Non-pigmented ciliary epithelial cell (primary cell): ENCODE data around the gene RELT.

Experiments used
- DNase-seq: peaks from one replicate; pipeline ENCODE4 v3.0.0-alpha.2; 2010; ENCODE audit warnings: low read depth

Gene RELT

GRCh38 chr11:73392108-73393010 is 16.2 kb downstream of the RELT start:
- no peak for DNase-seq

GRCh38 chr11:73393011-73393380 is 16.8 kb downstream of the RELT start:
- no peak for DNase-seq

DNA sequence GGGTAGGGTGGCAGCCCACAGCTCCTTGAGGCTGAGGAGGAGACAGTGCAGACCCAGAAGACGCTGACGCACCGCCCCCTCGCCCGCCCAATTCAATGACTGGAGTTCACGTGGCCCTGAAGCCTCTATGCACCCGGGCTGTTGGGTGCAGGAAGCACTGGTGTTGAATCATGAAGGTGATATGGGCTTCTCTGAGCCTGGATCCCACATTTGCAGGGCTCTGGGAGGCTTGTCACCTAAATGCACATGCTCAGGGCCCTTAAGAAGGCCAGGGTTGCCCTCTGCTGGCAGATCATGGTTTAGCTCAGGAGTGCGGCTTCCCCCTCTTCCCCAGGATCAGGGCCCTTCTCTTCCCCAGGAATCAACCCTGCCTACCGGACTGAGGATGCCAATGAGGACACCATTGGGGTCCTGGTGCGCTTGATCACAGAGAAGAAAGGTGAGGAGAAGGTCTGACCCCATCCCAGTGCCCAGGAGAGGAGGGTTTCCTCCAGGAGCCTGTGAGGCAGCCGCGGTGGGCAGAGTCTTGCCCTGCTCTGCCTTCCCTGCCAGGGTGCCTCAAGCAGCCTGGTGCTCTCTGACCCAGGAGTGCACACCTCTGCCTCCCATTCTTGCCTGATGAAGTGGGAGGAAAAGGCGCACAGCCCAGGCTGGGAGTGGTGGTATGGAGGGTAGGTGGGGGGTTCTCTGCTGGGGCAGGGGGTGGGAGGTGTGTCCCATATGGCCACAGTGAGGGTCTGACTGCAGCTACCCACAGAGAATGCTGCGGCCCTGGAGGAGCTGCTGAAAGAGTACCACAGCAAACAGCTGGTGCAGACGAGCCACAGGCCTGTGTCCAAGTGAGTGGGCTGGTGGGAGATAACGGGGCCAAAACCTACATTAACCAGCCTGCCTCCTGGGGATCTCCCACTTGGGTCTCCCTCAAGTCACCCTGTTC is 17.5 kb downstream of the RELT start:
- no peak for DNase-seq

DNA sequence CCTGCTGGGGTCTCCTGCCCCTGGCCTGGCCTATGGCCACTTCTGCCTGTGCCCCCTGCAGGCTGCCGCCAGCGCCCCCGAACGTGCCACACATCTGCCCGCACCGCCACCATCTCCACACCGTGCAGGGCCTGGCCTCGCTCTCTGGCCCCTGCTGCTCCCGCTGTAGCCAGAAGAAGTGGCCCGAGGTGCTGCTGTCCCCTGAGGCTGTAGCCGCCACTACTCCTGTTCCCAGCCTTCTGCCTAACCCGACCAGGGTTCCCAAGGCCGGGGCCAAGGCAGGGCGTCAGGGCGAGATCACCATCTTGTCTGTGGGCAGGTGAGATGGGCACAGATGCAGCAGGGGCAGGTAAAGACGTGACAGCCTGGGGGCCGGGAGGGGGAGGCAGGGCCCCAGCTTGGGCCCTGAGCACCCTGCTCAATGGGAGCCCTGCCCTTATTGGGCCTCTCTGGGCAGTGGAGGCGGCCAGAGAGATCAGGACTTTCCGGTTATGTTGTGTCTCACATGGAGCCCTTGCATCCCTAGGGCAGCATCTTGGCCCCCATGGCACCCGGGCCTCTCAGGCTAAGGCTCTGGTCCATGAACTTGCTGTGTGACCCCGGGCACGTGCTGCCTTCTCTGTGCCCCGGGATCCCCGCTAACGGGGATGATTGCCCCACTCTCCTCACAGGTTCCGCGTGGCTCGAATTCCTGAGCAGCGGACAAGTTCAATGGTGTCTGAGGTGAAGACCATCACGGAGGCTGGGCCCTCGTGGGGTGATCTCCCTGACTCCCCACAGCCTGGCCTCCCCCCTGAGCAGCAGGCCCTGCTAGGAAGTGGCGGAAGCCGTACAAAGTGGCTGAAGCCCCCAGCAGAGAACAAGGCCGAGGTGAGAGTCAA is 18.5 kb downstream of the RELT start:
- no peak for DNase-seq

DNA sequence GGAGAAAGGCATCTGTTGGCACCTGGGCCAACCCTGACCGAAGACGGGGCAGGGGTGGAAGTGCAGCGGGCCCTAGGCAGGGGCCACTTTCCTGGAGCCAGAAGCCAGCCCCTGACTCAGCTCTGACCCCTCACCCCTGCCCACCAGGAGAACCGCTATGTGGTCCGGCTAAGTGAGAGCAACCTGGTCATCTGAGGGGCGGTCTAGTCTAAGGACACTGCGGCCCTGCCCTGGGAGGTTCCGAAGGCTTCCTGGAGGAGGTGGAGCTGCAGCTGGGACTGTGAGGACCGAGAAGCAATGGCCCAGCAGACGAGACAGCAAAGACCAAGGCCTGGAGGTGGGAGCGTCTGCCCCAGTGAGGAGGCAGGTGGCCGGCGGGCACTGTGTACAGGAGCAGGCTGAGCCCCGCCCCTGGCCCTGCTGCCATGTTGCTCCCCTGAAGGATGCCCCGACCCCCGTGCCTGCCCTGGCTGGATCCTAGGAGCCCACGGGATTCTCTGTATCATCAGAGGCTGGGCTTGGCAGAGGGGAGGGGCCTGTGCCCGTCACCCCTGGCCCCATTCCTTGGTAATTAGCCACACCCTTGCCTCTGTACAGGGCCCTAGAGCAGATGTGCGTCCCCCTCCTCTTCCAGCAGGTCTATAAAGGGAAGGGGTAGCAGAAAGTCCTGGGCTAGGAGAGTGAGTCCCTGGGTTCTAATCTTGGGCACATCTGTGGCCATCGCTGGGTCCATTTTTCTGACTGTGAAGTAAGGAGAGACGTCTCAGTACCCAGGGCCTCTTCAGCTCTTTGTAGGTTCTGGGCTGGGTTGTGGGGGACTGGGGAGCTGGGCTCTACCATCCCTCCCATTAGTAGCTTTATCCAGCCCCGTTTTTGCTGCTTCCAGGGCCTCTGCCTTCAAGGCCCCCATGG is 19.4 kb downstream of the RELT start:
- DNase-seq: no peak

DNA sequence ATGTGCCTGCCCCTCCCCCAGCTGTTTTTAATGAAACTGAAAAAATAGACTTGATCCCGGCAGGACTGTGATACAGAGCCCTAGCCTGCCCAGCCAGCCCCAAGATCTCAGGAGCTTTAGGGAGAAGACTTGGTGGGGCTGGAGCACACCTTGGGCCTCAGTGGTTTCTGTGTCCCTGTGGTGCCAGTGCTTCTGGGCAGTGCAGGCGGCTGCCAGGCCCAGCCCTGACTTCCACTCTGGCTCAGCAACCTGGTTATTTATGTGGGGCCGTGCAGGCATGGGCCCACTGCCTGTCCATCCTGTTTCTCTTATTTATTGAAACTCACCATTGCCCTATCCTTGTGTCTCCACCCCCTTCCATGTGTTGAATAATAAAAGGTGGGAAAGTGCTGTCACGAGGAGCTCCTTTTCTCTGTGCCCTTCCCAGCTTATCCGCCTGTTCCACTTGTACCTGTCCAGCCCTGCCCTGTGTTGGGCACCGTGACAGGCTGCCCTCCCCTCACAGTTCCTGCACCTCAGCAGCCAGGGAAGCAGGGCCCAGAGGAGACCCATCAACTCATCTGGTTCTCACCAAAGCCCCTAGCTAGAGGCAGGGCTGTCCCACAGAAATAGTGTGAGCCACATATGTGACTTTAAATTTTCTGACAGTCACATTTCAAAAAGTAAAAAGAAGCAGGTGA is 20.2 kb downstream of the RELT start:
- DNase-seq: no peak

DNA sequence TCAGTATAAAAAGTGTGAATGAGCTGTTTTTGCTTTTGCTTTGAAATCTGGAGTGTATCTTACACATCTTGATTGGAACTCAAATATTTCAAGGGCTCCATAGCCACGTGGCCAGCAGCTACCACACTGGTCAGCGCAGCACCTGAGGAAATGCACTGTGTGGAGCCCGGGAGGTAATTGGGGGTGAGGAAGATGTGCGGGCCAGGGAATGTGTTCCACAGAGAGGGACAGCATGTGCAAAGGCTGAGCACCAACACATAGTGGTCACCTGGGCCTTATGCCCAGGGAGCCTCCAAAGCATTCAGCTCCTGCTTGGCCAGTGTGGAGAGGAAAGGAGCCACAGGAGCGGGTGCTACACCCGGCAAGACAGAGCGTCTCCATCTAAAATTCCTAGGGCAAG is 20.8 kb downstream of the RELT start:
- no peak for DNase-seq

DNA sequence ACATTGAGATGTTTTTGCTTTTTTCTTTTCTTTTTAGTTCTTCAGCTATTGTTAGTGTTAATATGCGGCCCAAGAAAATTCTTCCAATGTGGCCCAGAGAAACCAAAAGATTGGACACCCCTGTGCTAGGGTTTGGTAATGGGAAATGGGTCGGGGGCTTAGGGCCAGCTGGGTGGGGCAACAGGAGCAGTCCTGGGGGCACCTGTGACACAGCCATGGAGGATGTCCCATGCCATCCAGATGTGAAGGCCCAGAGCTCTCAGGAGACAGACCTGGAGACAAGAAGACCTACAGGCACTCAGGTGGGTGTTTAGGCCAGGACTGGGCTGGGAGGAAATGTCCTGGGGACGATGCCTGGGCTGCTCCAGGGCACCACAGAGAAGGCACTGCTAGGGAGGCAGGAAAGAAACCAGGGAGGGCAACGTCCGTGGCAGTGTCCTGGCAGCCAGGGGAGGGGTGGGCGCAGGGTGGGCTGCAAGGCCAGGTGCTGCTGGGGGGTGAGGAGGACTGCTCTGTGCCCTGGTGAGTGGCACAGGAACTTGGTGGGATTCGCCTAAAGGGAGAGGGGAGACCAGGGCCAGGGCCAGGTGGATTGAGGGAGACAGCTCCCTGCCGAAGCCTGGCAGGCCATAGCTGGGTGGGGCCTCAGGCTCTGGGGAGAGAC is 21.4 kb downstream of the RELT start:
- DNase-seq: no peak

- no peak for DNase-seq
Observed at GRCh38 chr11:73398132-73398526, 21.9 kb downstream of the RELT start.

GRCh38 chr11:73398721-73399120 is 22.5 kb downstream of the RELT start:
- DNase-seq: no peak

DNA sequence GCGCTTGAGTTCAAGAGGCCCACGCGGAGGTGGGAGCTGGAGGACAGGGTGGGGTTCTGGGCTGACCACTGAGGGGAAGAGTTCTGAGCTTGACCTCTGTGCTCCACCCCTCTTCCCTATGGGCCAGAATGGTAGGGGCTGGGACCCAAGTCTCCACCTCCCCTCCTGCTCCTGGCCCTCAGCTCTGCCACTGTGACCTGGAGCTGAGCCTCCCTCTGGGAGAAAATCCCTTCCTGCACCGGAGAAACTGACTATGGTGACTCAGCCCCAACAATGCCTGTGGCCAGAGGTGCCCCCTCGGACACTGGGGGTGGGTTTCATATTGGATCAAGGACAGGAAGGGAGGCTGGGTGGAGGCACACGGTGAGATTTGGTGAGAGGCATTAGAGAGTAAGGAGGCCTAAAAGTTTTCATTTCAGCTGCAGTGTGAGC is 23.0 kb downstream of the RELT start:
- no peak for DNase-seq

DNA sequence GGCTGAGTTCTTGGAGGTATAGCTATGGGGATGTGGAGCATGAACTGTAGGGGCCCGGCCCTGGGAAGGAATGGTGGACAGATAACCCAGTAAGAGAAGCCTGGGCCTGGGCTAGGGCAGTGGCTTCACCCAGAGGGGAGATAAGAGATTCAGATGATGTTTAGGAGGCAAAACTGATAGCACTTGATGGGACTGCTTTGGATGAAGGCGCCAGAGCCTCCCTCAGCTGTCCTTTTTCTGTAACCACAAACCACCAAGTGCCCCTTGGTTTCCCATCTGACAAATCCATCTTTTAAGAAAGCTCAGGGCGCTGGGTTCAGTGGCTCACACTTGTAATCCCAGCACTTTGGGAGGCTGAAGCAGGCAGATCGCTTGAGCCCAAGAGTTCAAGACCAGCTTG is 23.4 kb downstream of the RELT start:
- no peak for DNase-seq

GRCh38 chr11:73400293-73400692 is 24.1 kb downstream of the RELT start:
- DNase-seq: no peak

- no peak for DNase-seq
Observed at GRCh38 chr11:73401217-73401923, 25.2 kb downstream of the RELT start.

- DNase-seq: no peak
Observed at GRCh38 chr11:73401924-73402833, 26.0 kb downstream of the RELT start.

- no peak for DNase-seq
Observed at GRCh38 chr11:73402834-73403185, 26.6 kb downstream of the RELT start.

DNA sequence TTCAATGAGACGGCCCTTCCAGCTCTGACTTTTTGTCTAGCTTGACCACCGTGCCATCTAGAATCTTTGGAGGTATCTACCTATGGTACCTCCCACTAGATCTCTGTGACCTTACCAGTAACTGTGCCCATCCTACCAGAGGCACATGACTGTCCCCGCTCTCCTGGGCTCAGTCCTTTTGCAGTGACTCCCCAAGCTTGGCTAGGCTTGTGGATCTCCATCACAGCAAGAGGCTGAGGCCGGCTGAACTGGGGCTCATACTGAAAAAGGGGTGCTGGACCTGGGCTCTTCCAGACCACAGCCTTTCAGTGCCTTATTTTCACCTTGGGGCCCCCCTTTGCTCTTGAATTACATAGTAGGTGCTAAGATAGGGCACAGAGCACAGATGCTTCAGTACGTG is 27.3 kb downstream of the RELT start:
- no peak for DNase-seq

DNA sequence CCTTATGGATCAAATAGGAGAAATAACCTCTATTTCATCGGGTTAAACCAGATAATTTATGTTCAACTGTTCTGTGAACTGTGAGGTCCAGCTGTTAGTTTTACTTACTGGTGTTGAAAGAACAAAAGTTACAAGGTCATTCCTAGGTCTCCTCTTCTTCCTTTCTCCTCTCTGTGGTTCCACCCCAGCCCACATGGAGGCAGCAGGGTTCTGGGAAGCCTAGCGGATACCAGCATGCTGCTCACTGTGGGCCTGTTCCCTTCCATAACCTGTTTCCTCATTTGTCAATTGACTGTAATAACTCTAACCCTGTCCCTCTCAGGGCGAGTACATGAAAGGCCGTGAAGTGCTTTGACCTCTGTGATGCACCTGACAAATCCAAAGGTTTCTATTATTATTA is 27.8 kb downstream of the RELT start:
- DNase-seq: no peak
